Endothelial cell of umbilical vein (primary cell): ENCODE measurements around the gene ANP32A. TPM values are rescaled to one million over a fixed set of nuclear protein-coding genes. Genes with fewer than 3 reads are reported as not detected.

ENCODE experiments used
- BruUV-seq: library from RNA; stranded (reverse); fragments of 400-500 nt; replicated peaks from 2 replicates; lab custom pipeline; 2021; lab: Mats Ljungman, UMichigan
- CTCF ChIA-PET: fragments of 300-600, 350-600 bp; sonication (Branson Sonifier 250); formaldehyde crosslinking; loops from one replicate; lab custom pipeline; 2021; ENCODE audit warnings: antibody characterized with exemption, inconsistent platforms; lab: Charles Lee
- POLR2A ChIA-PET: fragments of 300-600, 350-600 bp; sonication (Branson Sonifier 250); formaldehyde crosslinking; loops from one replicate; lab custom pipeline; 2021; ENCODE audit warnings: antibody characterized with exemption, inconsistent platforms; lab: Charles Lee
- DNase-seq: peaks from one replicate; pipeline ENCODE4 v3.0.0-alpha.2; 2011; ENCODE audit warnings: low read depth, low spot score
- FAIRE-seq: peaks from 2 replicates; lab custom pipeline; 2011; peaks lifted over from hg19 to GRCh38; lab: Jason Lieb, UNC
- H2AFZ ChIP-seq: 2 replicates; pipeline ENCODE4 v1.6.0; 2012; ENCODE audit warnings: low read depth, low read length, control low read depth, inconsistent platforms
- H3K27ac ChIP-seq: 2 replicates; pipeline ENCODE4 v1.5.1; 2011; ENCODE audit warnings: low read depth, mild to moderate bottlenecking, control low read depth, low read length, moderate library complexity; ENCODE audit not compliant: insufficient read depth
- H3K27me3 ChIP-seq, 2 experiments: 2 replicates each; pipeline versions ENCODE4 v1.6.0 to v1.6.1; 2011; ENCODE audit warnings: low read length in 2 of 2, mixed read lengths in 1 of 2; ENCODE audit not compliant: control insufficient read depth in 2 of 2, insufficient read depth in 2 of 2
- H3K36me3 ChIP-seq, 2 experiments: 2 replicates in 1 of 2; 3 replicates in 1 of 2; pipeline ENCODE4 v1.5.1; 2011; ENCODE audit warnings: low read length in 2 of 2, mild to moderate bottlenecking in 1 of 2, moderate library complexity in 1 of 2; ENCODE audit not compliant: control insufficient read depth in 2 of 2, insufficient read depth in 2 of 2; ENCODE audit errors: extremely low read depth in 1 of 2
- H3K4me1 ChIP-seq: 3 replicates; pipeline ENCODE4 v1.5.1; 2011; ENCODE audit warnings: mild to moderate bottlenecking, low read length; ENCODE audit not compliant: control insufficient read depth, insufficient read depth; ENCODE audit errors: extremely low read depth
- H3K4me2 ChIP-seq: 2 replicates; pipeline ENCODE4 v1.6.1; 2011; ENCODE audit warnings: low read length, control low read depth, mixed read lengths; ENCODE audit not compliant: insufficient read depth
- H3K4me3 ChIP-seq, 3 experiments: fragments of 200-600 bp in 1 of 3; sonication (generic), shearing (Covaris generic) in 1 of 3; replicated peaks in 1 of 3; 2 replicates each; pipeline ENCODE4 v1.5.1; 2011 to 2016; ENCODE audit warnings: control low read depth in 3 of 3, low read length in 3 of 3, mild to moderate bottlenecking in 2 of 3, inconsistent platforms in 1 of 3, low read depth in 1 of 3, moderate library complexity in 1 of 3; ENCODE audit not compliant: insufficient read depth in 1 of 3
- H3K79me2 ChIP-seq: 2 replicates; pipeline ENCODE4 v1.6.0; 2012; ENCODE audit warnings: low read length, inconsistent platforms; ENCODE audit not compliant: control insufficient read depth, insufficient read depth
- H3K9ac ChIP-seq: replicated peaks from 2 replicates; pipeline ENCODE3; 2011; ENCODE audit warnings: low read length, control low read depth; ENCODE audit not compliant: insufficient read depth; ENCODE audit errors: extremely low read depth
- H3K9me1 ChIP-seq: replicated peaks from 3 replicates; pipeline ENCODE4 v1.6.0; 2011; ENCODE audit warnings: mild to moderate bottlenecking, low read length; ENCODE audit not compliant: control insufficient read depth, insufficient read depth; ENCODE audit errors: extremely low read depth
- H3K9me3 ChIP-seq: replicated peaks from 2 replicates; pipeline ENCODE4 v1.5.1; 2012; ENCODE audit warnings: low read length, inconsistent platforms; ENCODE audit not compliant: control insufficient read depth, insufficient read depth
- H4K20me1 ChIP-seq: replicated peaks from 2 replicates; pipeline ENCODE3; 2011; ENCODE audit warnings: mild to moderate bottlenecking, low read length; ENCODE audit not compliant: control insufficient read depth, insufficient read depth; ENCODE audit errors: extremely low read depth
- EZH2 ChIP-seq: IDR thresholded peaks from 2 replicates; pipeline ENCODE4 v1.6.1; 2012; ENCODE audit warnings: borderline replicate concordance, low read depth, mild to moderate bottlenecking, moderate library complexity, low read length, inconsistent platforms; ENCODE audit not compliant: severe bottlenecking
- FOS ChIP-seq: IDR thresholded peaks from 2 replicates; pipeline ENCODE4 v1.6.1; 2011; ENCODE audit warnings: mild to moderate bottlenecking, low read length, moderate library complexity, borderline replicate concordance; ENCODE audit not compliant: insufficient read depth
- GATA2 ChIP-seq: IDR thresholded peaks from 2 replicates; pipeline ENCODE4 v1.7.0; 2011; ENCODE audit warnings: low read depth, mild to moderate bottlenecking, moderate library complexity, mixed read lengths, low read length; ENCODE audit not compliant: insufficient read length, insufficient read depth
- JUN ChIP-seq: IDR thresholded peaks from 2 replicates; pipeline ENCODE4 v1.6.1; 2011; ENCODE audit warnings: borderline replicate concordance, low read depth; ENCODE audit not compliant: insufficient read length, insufficient read depth
- MYC ChIP-seq: IDR thresholded peaks from one replicate; pipeline ENCODE4 v1.6.1; 2011; ENCODE audit warnings: mild to moderate bottlenecking, low read depth, low read length
- POLR2A ChIP-seq: IDR thresholded peaks from 2 replicates; pipeline ENCODE4 v1.6.1; 2012; ENCODE audit warnings: low read depth, mild to moderate bottlenecking, control low read depth, low read length
- POLR2AphosphoS5 ChIP-seq: IDR thresholded peaks from 2 replicates; pipeline ENCODE4 v1.6.1; 2012; ENCODE audit warnings: low read depth, mild to moderate bottlenecking, control low read depth, low read length, moderate library complexity; ENCODE audit not compliant: insufficient read depth
- dilution Hi-C: fragments of 300-500 bp; cut with MboI; formaldehyde crosslinking; loops from one replicate; pipeline ENCODE4 v1.15.0; 2019; ENCODE audit warnings: low sequenced_read_pairs; ENCODE audit not compliant: extremely low pct_ligation_motif_present
- intact Hi-C: fragments of 100-400 bp; cut with micrococcal nuclease; formaldehyde crosslinking; loops from one replicate; pipeline ENCODE4 v1.10.0; 2022
- polyA plus RNA-seq, 4 experiments: library from polyadenylated mRNA; depleted of rRNA in 3 of 4; stranded (reverse) in 3 of 4; unstranded in 1 of 4; fragments of >200 nt; gene quantifications; 2 replicates each; pipeline versions ENCODE4 v1.2.1 to v1.2.3, GENCODE V29; 2011 to 2012; ENCODE audit warnings: missing spikeins in 1 of 4
- total RNA-seq: library from RNA; stranded (reverse); gene quantifications from 2 replicates; pipeline ENCODE4 v1.2.3, GENCODE V29; 2021
- TF ChIP-seq, protein P1 (sequence below): IDR thresholded peaks from 2 replicates; pipeline ENCODE4 v1.6.1; 2011; ENCODE audit not compliant: insufficient read depth, insufficient read length
- TF ChIP-seq, protein P2 (sequence below), 2 donors: IDR thresholded peaks; 1 replicate in 1 of 2; 2 replicates in 1 of 2; pipeline ENCODE4 v1.5.1; 2011; ENCODE audit warnings: low read length in 2 of 2, mild to moderate bottlenecking in 2 of 2, moderate library complexity in 2 of 2, control low read depth in 1 of 2, inconsistent platforms in 1 of 2, low read depth in 1 of 2; ENCODE audit not compliant: insufficient read depth in 1 of 2; ENCODE audit errors: extremely low read depth in 1 of 2

ANP32A gene
- total and polyA plus RNA-seq, 2 donors (not counting 3 experiments of a cell fraction or from before 2014, with no cell fraction given), result 37.9 to 169 TPM

DNA sequence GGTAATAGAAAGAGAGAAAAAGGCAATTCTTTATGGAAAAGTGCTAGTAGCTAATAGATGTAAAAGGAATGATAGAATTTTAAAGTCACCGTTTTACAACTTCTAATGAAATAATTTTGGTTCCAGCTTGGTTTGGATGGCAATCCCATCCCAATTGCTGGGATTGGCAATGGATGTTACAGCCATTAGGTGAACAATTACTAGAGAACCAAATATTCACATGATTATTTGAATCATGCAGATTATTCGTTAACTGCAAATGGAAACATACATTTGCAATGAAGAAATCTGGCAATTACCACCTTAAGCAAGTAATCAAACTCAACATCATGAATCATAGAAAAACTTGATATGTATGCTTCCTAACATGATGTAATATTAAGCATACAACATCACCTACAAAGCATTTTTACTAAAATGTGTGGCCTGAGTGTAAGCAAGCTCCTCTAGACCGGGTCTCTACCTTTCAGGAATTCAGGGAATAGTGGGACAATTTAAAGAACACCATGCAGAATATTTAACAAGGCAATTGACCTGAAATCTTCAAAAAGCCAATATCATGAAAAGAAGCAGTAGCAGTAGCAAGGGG, 26.2 kb upstream of the ANP32A start:
- FAIRE-seq (no peak), DNase-seq (no peak)
- no peaks in the 10 kb centered on the region for H3K9me3 ChIP-seq
- H3K9ac ChIP-seq, result no peak overlapping the region
- dilution Hi-C loops, result no loop called here
- TF ChIP-seq EZH2, result no peak
- TF ChIP-seq JUN, result no peak
- TF ChIP-seq GATA2, result no peak
- TF ChIP-seq FOS, result no peak
- no peak for TF ChIP-seq MYC
- TF ChIP-seq POLR2A, result no peak
- TF ChIP-seq, protein P1, sequence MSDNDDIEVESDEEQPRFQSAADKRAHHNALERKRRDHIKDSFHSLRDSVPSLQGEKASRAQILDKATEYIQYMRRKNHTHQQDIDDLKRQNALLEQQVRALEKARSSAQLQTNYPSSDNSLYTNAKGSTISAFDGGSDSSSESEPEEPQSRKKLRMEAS, result no peak
- no peak for TF ChIP-seq POLR2AphosphoS5
- TF ChIP-seq, protein P2, sequence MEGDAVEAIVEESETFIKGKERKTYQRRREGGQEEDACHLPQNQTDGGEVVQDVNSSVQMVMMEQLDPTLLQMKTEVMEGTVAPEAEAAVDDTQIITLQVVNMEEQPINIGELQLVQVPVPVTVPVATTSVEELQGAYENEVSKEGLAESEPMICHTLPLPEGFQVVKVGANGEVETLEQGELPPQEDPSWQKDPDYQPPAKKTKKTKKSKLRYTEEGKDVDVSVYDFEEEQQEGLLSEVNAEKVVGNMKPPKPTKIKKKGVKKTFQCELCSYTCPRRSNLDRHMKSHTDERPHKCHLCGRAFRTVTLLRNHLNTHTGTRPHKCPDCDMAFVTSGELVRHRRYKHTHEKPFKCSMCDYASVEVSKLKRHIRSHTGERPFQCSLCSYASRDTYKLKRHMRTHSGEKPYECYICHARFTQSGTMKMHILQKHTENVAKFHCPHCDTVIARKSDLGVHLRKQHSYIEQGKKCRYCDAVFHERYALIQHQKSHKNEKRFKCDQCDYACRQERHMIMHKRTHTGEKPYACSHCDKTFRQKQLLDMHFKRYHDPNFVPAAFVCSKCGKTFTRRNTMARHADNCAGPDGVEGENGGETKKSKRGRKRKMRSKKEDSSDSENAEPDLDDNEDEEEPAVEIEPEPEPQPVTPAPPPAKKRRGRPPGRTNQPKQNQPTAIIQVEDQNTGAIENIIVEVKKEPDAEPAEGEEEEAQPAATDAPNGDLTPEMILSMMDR (IDR thresholded peaks at IDR 0.05; ENCODE audit: extremely low read depth in 1 of 2, insufficient read depth in 1 of 2, low read depth in 1 of 2, low read length in 2 of 2), result no peak
- no TSS peak for BruUV-seq
- H4K20me1 ChIP-seq, result no peaks in the 10 kb centered on the region
- H2AFZ ChIP-seq, result no peak overlapping the region
- no peak overlapping the region for H3K4me3 ChIP-seq
- H3K4me1 ChIP-seq, result peaks cover 2% of the 10 kb centered on the region
- POLR2A ChIA-PET, result no interaction called here
- CTCF ChIA-PET, result no interaction called here
- no peaks in the 10 kb centered on the region for H3K9me1 ChIP-seq
- H3K36me3 ChIP-seq, result no peaks in the 10 kb centered on the region
- intact Hi-C loops, result no loop called here
- H3K27ac ChIP-seq, result no peak overlapping the region
- H3K4me2 ChIP-seq, result no peak overlapping the region
- peaks cover 25 to 44% of the 10 kb centered on the region in 2 experiments for H3K27me3 ChIP-seq
- no peaks in the 10 kb centered on the region for H3K79me2 ChIP-seq
